Fibroblast of pulmonary artery (primary cell): ENCODE data around the gene TIMM44.
A peak's percentile ranks its signal among the peaks of the same experiment; 100 is the strongest.

Source experiments
- DNase-seq: peaks from one replicate; pipeline ENCODE4 v3.0.0-alpha.2; 2010; ENCODE audit warnings: low read depth
- H3K4me3 ChIP-seq: replicated peaks from 2 replicates; pipeline ENCODE4 v1.5.1; 2011; ENCODE audit warnings: low read depth, mild to moderate bottlenecking, control low read depth, low read length, moderate library complexity
- TF ChIP-seq, protein P1 (sequence below): IDR thresholded peaks from 2 replicates; pipeline ENCODE4 v1.5.1; 2011; ENCODE audit warnings: mild to moderate bottlenecking, control low read depth, low read length, inconsistent platforms; ENCODE audit errors: missing control alignments

TIMM44 gene

DNA sequence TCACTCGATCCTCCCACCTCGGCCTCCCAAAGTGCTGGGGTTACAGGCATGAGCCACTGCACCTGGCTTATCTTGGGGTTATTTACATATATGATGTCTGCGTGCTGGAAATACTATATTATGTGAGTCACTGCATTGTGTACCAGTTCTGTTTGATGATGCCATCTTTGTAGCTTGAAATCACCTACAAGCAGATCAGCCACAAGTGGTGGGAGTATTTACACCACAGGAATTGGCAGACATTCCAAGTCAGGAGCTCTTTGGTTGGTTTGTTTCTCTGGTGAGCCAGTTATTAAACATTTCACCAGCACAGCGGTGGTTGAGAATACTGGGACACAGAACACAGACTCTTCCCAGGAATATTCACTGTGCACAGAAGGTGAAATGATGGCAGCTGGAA lies 4.5 kb upstream of the TIMM44 start:
- DNase-seq, result peak; percentile 32
- H3K4me3 ChIP-seq, result no peak overlapping the region
- TF ChIP-seq, protein P1, sequence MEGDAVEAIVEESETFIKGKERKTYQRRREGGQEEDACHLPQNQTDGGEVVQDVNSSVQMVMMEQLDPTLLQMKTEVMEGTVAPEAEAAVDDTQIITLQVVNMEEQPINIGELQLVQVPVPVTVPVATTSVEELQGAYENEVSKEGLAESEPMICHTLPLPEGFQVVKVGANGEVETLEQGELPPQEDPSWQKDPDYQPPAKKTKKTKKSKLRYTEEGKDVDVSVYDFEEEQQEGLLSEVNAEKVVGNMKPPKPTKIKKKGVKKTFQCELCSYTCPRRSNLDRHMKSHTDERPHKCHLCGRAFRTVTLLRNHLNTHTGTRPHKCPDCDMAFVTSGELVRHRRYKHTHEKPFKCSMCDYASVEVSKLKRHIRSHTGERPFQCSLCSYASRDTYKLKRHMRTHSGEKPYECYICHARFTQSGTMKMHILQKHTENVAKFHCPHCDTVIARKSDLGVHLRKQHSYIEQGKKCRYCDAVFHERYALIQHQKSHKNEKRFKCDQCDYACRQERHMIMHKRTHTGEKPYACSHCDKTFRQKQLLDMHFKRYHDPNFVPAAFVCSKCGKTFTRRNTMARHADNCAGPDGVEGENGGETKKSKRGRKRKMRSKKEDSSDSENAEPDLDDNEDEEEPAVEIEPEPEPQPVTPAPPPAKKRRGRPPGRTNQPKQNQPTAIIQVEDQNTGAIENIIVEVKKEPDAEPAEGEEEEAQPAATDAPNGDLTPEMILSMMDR, result no peak

GRCh38 chr19:7944177-7944761 lies 803 bp upstream of the TIMM44 start:
- peak overlapping the region; percentile 96 for H3K4me3 ChIP-seq
- DNase-seq, result peak; percentile 96
- TF ChIP-seq, protein P1, result peak; percentile 80

- peak; percentile 11 for DNase-seq
- peak overlapping the region; percentile 96 for H3K4me3 ChIP-seq
- TF ChIP-seq, protein P1, result no peak
These were observed 454 bp downstream of the TIMM44 start for GRCh38 chr19:7942981-7943443.

GRCh38 chr19:7941895-7942596 lies 1.4 kb downstream of the TIMM44 start:
- DNase-seq, result no peak
- peak overlapping the region; percentile 96 for H3K4me3 ChIP-seq
- TF ChIP-seq, protein P1, result no peak

- H3K4me3 ChIP-seq, result no peak overlapping the region
- TF ChIP-seq, protein P1, result no peak
- no peak for DNase-seq
These were observed 2.6 kb downstream of the TIMM44 start for GRCh38 chr19:7940841-7941240.

DNA sequence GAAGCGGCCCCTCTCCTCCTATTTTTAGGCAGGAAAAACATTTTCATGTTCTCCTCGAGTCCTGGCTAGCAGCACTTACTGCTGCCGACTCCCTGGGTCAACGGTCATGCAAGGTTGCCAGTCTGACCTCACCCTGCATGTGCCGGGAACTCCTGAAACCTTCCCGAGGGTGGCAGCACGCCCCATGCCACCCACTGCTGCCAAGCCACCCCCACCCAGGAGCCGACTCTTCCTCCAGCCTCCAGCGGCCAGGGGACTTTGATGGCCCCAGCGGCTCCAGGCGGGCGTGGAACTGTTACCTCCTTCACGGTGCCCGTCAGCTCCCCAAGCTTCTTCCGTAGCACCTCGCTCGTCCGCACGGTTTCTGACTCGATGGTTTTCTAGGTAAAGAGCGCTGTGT lies 8.7 kb downstream of the TIMM44 start:
- TF ChIP-seq, protein P1, result no peak
- no peak overlapping the region for H3K4me3 ChIP-seq
- no peak for DNase-seq
